ENCODE results near the gene TUBA1B.

Gene TUBA1B

GRCh38 chr12:49097381-49097780, 33.8 kb downstream of the TUBA1B start:
- Histone ChIP-seq H3K4me1 (no peaks in the 10 kb centered on the region), H2AFZ (no peak overlapping the region), H3K4me3 (ENCODE audit: low read depth, low read length) (no peak overlapping the region), H3K9me3 (ENCODE audit: control insufficient read depth, low read length) (no peaks in the 10 kb centered on the region), H3K79me2 (no peaks in the 10 kb centered on the region), H3K36me3 (ENCODE audit: control insufficient read depth, insufficient read depth, low read length) (no peaks in the 10 kb centered on the region), H3K9ac (no peak overlapping the region), H3K4me2 (ENCODE audit: low read length) (no peak overlapping the region), H3K27me3 (ENCODE audit: control insufficient read depth, insufficient read depth, low read length) (peaks cover 6% of the 10 kb centered on the region), H3K27ac (no peak overlapping the region)
- TF ChIP-seq, protein P1, sequence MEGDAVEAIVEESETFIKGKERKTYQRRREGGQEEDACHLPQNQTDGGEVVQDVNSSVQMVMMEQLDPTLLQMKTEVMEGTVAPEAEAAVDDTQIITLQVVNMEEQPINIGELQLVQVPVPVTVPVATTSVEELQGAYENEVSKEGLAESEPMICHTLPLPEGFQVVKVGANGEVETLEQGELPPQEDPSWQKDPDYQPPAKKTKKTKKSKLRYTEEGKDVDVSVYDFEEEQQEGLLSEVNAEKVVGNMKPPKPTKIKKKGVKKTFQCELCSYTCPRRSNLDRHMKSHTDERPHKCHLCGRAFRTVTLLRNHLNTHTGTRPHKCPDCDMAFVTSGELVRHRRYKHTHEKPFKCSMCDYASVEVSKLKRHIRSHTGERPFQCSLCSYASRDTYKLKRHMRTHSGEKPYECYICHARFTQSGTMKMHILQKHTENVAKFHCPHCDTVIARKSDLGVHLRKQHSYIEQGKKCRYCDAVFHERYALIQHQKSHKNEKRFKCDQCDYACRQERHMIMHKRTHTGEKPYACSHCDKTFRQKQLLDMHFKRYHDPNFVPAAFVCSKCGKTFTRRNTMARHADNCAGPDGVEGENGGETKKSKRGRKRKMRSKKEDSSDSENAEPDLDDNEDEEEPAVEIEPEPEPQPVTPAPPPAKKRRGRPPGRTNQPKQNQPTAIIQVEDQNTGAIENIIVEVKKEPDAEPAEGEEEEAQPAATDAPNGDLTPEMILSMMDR (IDR thresholded peaks at IDR 0.05), result no peak

DNA sequence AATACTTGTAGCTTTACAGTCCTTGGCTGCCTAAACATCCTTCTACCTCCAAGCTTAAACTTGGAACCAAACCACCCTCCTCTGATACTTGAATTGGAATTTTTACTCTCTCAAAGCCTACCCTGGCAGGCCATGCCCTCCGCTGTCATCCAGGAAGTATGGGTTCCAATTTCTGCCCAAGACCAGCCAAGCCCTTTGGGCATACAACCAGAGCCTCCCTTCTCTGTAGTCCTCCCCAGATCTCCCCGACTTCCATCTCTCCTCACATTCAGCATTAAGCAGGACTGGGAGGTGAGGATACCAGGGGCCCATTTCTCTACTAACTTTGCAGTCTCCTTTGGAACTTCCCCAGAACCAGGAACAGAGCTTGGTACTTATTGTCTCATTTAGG, 36.2 kb downstream of the TUBA1B start:
- Histone ChIP-seq H3K27ac (no peak overlapping the region), H3K4me1 (peaks cover 6% of the 10 kb centered on the region), H3K27me3 (ENCODE audit: control insufficient read depth, insufficient read depth, low read length) (peaks cover 23% of the 10 kb centered on the region), H3K4me2 (ENCODE audit: low read length) (no peak overlapping the region), H3K79me2 (no peaks in the 10 kb centered on the region), H3K4me3 (ENCODE audit: low read depth, low read length) (no peak overlapping the region), H3K9me3 (ENCODE audit: control insufficient read depth, low read length) (no peaks in the 10 kb centered on the region), H3K9ac (no peak overlapping the region), H3K36me3 (ENCODE audit: control insufficient read depth, insufficient read depth, low read length) (no peaks in the 10 kb centered on the region), H2AFZ (no peak overlapping the region)
- TF ChIP-seq, protein P1 (IDR thresholded peaks at IDR 0.05), result no peak

GRCh38 chr12:49094160-49094974, 36.8 kb downstream of the TUBA1B start, which contains the start of gene DHH:
DHH (minus strand) TSS chr12:49094801; CDS start chr12:49094512, 289 bp downstream.
- Histone ChIP-seq H2AFZ (peak within 1 kb of the TSS; percentile 43), H3K4me2 (ENCODE audit: low read length) (peak within 1 kb of the TSS; percentile 61), H3K4me1 (peaks cover 9% of the 10 kb centered on the region), H3K27ac (no peak within 1 kb of the TSS), H3K79me2 (no peaks in the 10 kb centered on the region), H3K9ac (no peak within 1 kb of the TSS), H3K36me3 (ENCODE audit: control insufficient read depth, insufficient read depth, low read length) (no peaks in the 10 kb centered on the region), H3K9me3 (ENCODE audit: control insufficient read depth, low read length) (no peaks in the 10 kb centered on the region), H3K27me3 (ENCODE audit: control insufficient read depth, insufficient read depth, low read length) (peaks cover 23% of the 10 kb centered on the region), H3K4me3 (ENCODE audit: low read depth, low read length) (no peak within 1 kb of the TSS)
- TF ChIP-seq, protein P1 (IDR thresholded peaks at IDR 0.05), result no peak

- H3K27me3 ChIP-seq (ENCODE audit: control insufficient read depth, insufficient read depth, low read length), result peaks cover 27% of the 10 kb centered on the region
Measured at GRCh38 chr12:49093792-49094159, 37.4 kb downstream of the TUBA1B start.

More at GRCh38 chr12:49093792-49094159, 37.4 kb downstream of the TUBA1B start:
- H3K36me3 ChIP-seq (ENCODE audit: control insufficient read depth, insufficient read depth, low read length), result no peaks in the 10 kb centered on the region
- no peak overlapping the region for H3K4me3 ChIP-seq (ENCODE audit: low read depth, low read length)
- no peaks in the 10 kb centered on the region for H3K79me2 ChIP-seq
- H3K27ac ChIP-seq, result no peak overlapping the region
- peaks cover 9% of the 10 kb centered on the region for H3K4me1 ChIP-seq
- H3K4me2 ChIP-seq (ENCODE audit: low read length), result no peak overlapping the region
- no peak overlapping the region for H3K9ac ChIP-seq
- H3K9me3 ChIP-seq (ENCODE audit: control insufficient read depth, low read length), result no peaks in the 10 kb centered on the region
- H2AFZ ChIP-seq, result peak overlapping the region; percentile 43
- TF ChIP-seq, protein P1 (IDR thresholded peaks at IDR 0.05), result no peak

All from parathyroid adenoma (tissue), 2 donors.